Sigmoid colon (tissue), 7 donors: ENCODE data around the gene CASP2. TPM values are rescaled to one million over a fixed set of nuclear protein-coding genes. Genes with fewer than 3 reads are reported as not detected.

Experiments
- DNase-seq: peaks from one replicate; pipeline ENCODE4 v3.0.0-alpha.2; 2019
- H3K27ac ChIP-seq, 4 donors: fragments of 200-600 bp; sonication (generic); one replicate each; pipeline ENCODE4 v1.5.1; 2016 to 2019; ENCODE audit warnings: mild to moderate bottlenecking in 1 of 4
- H3K27me3 ChIP-seq, 3 donors: fragments of 200-600 bp; sonication (generic); one replicate each; pipeline ENCODE4 v1.5.1; 2019; ENCODE audit warnings: mild to moderate bottlenecking in 1 of 3
- H3K36me3 ChIP-seq, 4 donors: fragments of 200-600 bp; sonication (generic); one replicate each; pipeline ENCODE4 v1.5.1; 2016 to 2019
- H3K4me1 ChIP-seq, 4 donors: fragments of 200-600 bp; sonication (generic); one replicate each; pipeline ENCODE4 v1.5.1; 2017 to 2019
- H3K4me3 ChIP-seq, 4 donors: fragments of 200-600 bp; sonication (generic); one replicate each; pipeline ENCODE4 v1.5.1; 2017 to 2019; ENCODE audit warnings: mild to moderate bottlenecking in 2 of 4, moderate library complexity in 1 of 4
- H3K9me3 ChIP-seq, 4 donors: fragments of 200-600 bp in 3 of 4; sonication (generic) in 3 of 4; one replicate each; pipeline versions ENCODE4 v1.5.1 to v1.6.1; 2013 to 2019
- EP300 ChIP-seq, 4 donors: sonication (generic); formaldehyde crosslinking; IDR thresholded peaks; one replicate each; pipeline ENCODE4 v1.6.1; 2017; ENCODE audit warnings: antibody characterized with exemption in 4 of 4
- POLR2A ChIP-seq, 2 donors: fragments of 450-650 bp; IDR thresholded peaks; one replicate each; pipeline ENCODE4 v1.6.1; 2016; ENCODE audit warnings: antibody characterized with exemption in 2 of 2, mild to moderate bottlenecking in 2 of 2, moderate library complexity in 2 of 2
- POLR2AphosphoS5 ChIP-seq, 4 donors: sonication (generic); formaldehyde crosslinking; IDR thresholded peaks; one replicate each; pipeline ENCODE4 v1.6.1; 2017; ENCODE audit warnings: antibody characterized with exemption in 4 of 4
- WGBS, 2 donors: extraction: QIAGEN DNeasy Blood & Tissue Kit; methylation state at CpG; one replicate each; pipeline ENCODE4 v1.1.7; 2013; 5-methylcytosine and 5-hydroxymethylcytosine counted together
- intact Hi-C: fragments of 100-400 bp; cut with DNase I; formaldehyde crosslinking; loops from one replicate; pipeline ENCODE4 v1.15.1; 2023
- polyA plus RNA-seq, 3 donors: library from polyadenylated mRNA; stranded (reverse); fragments of 200-250 nt; gene quantifications; one replicate each; pipeline ENCODE4 v1.2.3, GENCODE V29; 2013
- total RNA-seq, 4 donors: library from RNA; depleted of rRNA; stranded (reverse); fragments of >200 nt; gene quantifications; one replicate each; pipeline ENCODE4 v1.1.0, GENCODE V29; 2016
- TF ChIP-seq, protein P1 (sequence below), 4 experiments: fragments of 450-650 bp in 3 of 4; fragments of 200-600 bp in 1 of 4; IDR thresholded peaks; one replicate each; pipeline ENCODE4 v1.5.1; 2016 to 2019; ENCODE audit warnings: antibody characterized with exemption in 4 of 4, mild to moderate bottlenecking in 3 of 4, moderate library complexity in 2 of 4
- donor health status: healthy with polysubstance abuse.
- donor health status: Bipolar disorder and iron deficiency.
- donor health status: healthy.

CASP2 gene
- total and polyA plus RNA-seq, 7 donors = 6.0 to 16.2 (median 7.2) TPM

DNA sequence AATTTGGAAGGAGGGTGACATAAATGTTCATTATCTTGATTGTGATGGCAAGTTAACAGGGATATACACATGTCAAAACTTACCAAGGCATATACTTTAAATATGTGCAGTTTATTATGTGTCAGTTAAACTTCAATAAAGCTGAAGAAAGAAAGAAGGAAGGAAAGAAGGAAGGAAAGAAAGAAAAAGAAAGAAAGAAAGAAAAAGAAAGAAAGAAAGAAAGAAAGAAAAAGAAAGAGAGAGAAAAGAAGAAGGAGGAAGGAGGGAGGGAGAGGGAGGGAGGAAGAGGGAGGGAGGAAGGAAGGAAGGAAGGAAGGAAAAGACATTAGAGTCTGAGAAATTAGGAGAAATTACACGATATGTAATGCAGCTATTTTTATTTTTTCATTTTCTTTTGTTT, 40.8 kb upstream of the CASP2 start:
- no peak overlapping the region for H3K27ac ChIP-seq
- no peaks in the 10 kb centered on the region for H3K4me1 ChIP-seq
- DNase-seq = no peak
- H3K4me3 ChIP-seq = no peak overlapping the region
- intact Hi-C loops = no loop called here
- H3K27me3 ChIP-seq = no peaks in the 10 kb centered on the region
- WGBS, 2 donors = 48 to 61% methylated on average over 1 of the region's 1 CpG
- H3K9me3 ChIP-seq = no peaks in the 10 kb centered on the region
- H3K36me3 ChIP-seq = no peaks in the 10 kb centered on the region
- TF ChIP-seq POLR2AphosphoS5 (IDR thresholded peaks at IDR 0.05) (no peak), POLR2A (IDR thresholded peaks at IDR 0.05) (no peak), EP300 (IDR thresholded peaks at IDR 0.05) (no peak)
- TF ChIP-seq, protein P1, sequence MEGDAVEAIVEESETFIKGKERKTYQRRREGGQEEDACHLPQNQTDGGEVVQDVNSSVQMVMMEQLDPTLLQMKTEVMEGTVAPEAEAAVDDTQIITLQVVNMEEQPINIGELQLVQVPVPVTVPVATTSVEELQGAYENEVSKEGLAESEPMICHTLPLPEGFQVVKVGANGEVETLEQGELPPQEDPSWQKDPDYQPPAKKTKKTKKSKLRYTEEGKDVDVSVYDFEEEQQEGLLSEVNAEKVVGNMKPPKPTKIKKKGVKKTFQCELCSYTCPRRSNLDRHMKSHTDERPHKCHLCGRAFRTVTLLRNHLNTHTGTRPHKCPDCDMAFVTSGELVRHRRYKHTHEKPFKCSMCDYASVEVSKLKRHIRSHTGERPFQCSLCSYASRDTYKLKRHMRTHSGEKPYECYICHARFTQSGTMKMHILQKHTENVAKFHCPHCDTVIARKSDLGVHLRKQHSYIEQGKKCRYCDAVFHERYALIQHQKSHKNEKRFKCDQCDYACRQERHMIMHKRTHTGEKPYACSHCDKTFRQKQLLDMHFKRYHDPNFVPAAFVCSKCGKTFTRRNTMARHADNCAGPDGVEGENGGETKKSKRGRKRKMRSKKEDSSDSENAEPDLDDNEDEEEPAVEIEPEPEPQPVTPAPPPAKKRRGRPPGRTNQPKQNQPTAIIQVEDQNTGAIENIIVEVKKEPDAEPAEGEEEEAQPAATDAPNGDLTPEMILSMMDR (IDR thresholded peaks at IDR 0.05) = no peak

DNA sequence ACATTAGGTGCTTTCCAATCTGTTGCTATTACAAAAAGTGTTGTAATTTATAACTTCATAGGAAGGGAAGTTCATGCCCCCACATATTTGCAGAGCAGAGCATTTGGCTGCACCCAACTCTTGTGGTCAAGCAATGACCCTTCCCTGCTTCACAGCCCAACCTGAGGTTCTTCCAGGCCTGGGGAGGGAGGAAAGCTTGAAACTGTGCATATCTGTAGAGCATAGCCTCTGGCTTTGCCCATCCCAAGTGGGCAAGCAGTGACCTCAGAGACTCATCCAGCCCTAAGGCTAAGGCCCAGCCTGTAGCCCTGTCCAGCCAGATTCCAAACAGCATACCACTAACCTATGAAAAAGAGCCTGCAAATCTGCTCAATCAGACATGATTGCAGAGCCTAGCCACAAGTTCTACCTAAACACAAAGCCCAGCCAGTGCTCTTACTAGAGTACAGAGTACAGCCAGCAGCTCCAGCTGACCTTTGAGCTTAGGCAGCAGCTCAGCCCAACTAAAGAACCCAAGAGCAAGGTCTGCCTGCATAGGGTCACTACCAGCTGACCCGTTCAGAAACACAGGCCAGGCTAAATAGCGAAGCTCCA, 39.3 kb upstream of the CASP2 start:
- no peak for TF ChIP-seq EP300 (IDR thresholded peaks at IDR 0.05)
- TF ChIP-seq POLR2A (IDR thresholded peaks at IDR 0.05) = no peak
- TF ChIP-seq, protein P1 (IDR thresholded peaks at IDR 0.05) = no peak
- TF ChIP-seq POLR2AphosphoS5 (IDR thresholded peaks at IDR 0.05) = no peak
- intact Hi-C loops = no loop called here
- peaks cover 0 to 2% (median 0%) of the 10 kb centered on the region in 4 donors for H3K9me3 ChIP-seq
- H3K27ac ChIP-seq = no peak overlapping the region
- no peaks in the 10 kb centered on the region for H3K27me3 ChIP-seq
- no peak overlapping the region for H3K4me3 ChIP-seq
- no peaks in the 10 kb centered on the region for H3K36me3 ChIP-seq
- H3K4me1 ChIP-seq = no peaks in the 10 kb centered on the region
- DNase-seq = no peak
- WGBS, 2 donors = 69 to 89% methylated on average over 2 of the region's 2 CpGs

DNA sequence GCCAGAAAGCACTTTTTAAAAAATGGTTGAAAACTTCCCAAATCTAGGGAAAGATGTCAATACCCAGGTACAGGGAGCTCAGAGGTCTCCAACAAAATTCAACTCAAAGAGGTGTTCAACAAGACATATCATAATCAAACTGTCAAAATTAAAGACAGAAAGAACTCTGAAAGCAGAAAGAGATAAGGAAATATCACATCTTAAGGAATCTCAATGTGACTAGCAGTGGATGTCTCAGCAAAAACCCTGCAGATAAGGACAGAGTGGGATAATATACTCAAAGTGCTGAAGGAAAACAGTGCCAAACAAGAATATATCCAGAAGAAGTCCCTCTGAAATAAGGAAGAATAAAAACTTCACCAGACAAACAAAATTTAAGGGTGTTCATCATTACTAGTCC, 38.0 kb upstream of the CASP2 start:
- no peaks in the 10 kb centered on the region for H3K27me3 ChIP-seq
- H3K4me3 ChIP-seq = no peak overlapping the region

DNA sequence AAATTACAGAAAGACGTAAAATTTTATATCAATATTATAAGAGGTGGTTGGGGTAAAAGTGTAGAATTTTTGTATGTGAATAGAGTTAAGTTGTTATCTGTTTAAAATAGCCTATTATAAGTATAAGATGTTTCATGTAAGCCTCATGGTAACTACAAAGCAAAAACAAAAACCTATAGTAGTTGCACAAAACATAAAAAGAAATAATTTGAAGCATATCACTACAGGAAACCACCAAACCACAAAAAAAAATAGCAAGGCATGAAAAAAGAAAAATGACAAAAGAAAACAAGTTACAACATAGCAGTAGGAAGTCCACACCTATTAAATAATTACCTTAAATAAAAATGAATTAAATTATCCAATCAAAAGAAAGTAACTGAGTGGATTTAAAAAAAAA, 37.3 kb upstream of the CASP2 start:
- Histone ChIP-seq H3K27ac (no peak overlapping the region), H3K36me3 (no peaks in the 10 kb centered on the region), H3K4me1 (no peaks in the 10 kb centered on the region), H3K9me3 (peaks cover 0 to 4% (median 0%) of the 10 kb centered on the region in 4 donors), H3K27me3 (no peaks in the 10 kb centered on the region), H3K4me3 (no peak overlapping the region)
- WGBS, 2 donors = 81 to 95% methylated on average over 1 of the region's 1 CpG
- intact Hi-C loops = no loop called here
- TF ChIP-seq POLR2A (IDR thresholded peaks at IDR 0.05) = no peak
- no peak for DNase-seq

More for the DNA sequence above, 38.0 kb upstream of the CASP2 start:
- H3K9me3 ChIP-seq = peaks cover 0 to 4% (median 0%) of the 10 kb centered on the region in 4 donors
- no peak overlapping the region for H3K27ac ChIP-seq
- intact Hi-C loops = no loop called here
- TF ChIP-seq, protein P1 (IDR thresholded peaks at IDR 0.05) = no peak
- no peak for TF ChIP-seq EP300 (IDR thresholded peaks at IDR 0.05)
- no peak for TF ChIP-seq POLR2AphosphoS5 (IDR thresholded peaks at IDR 0.05)
- no peak for TF ChIP-seq POLR2A (IDR thresholded peaks at IDR 0.05)
- no peaks in the 10 kb centered on the region for H3K36me3 ChIP-seq
- H3K4me1 ChIP-seq = no peaks in the 10 kb centered on the region
- no peak for DNase-seq

DNA sequence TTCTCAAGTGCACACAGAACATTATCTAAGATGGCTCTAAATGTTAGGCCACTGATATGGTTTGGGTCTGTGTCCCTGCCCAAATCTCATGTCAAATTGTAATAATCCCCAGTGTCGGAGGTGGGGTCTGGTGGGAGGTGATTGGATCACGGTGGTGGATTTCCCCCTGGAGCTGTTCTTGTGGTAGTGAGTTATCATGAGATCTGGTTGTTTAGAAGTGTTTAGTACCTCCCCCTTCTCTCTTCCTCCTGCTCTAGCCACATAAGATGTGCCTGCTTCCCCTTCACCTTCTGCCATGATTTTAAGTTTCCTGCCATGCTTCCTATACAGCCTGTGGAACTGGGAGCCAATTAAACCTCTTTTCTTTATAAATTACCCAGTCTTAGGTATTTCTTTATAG, 36.1 kb upstream of the CASP2 start:
- intact Hi-C loops = no loop called here
- no peak for TF ChIP-seq EP300 (IDR thresholded peaks at IDR 0.05)
- TF ChIP-seq POLR2A (IDR thresholded peaks at IDR 0.05) = no peak
- TF ChIP-seq, protein P1 (IDR thresholded peaks at IDR 0.05) = no peak
- no peak for TF ChIP-seq POLR2AphosphoS5 (IDR thresholded peaks at IDR 0.05)
- H3K27ac ChIP-seq = no peak overlapping the region
- H3K4me1 ChIP-seq = no peaks in the 10 kb centered on the region
- H3K4me3 ChIP-seq = no peak overlapping the region
- no peak for DNase-seq
- 69 to 92% methylated on average over 2 of the region's 2 CpGs for WGBS, 2 donors
- H3K27me3 ChIP-seq = no peaks in the 10 kb centered on the region
- no peaks in the 10 kb centered on the region for H3K36me3 ChIP-seq
- H3K9me3 ChIP-seq = peaks cover 0 to 4% (median 0%) of the 10 kb centered on the region in 4 donors
